22Rv1 (cell line): ENCODE results near the gene OSBP.
A peak's percentile ranks its signal among the peaks of the same experiment; 100 is the strongest.

Source experiments
- H3K27ac ChIP-seq: fragments of 450-650 bp; 2 replicates; pipeline ENCODE4 v1.5.1; 2017
- ZFX ChIP-seq: fragments of 450-650 bp; IDR thresholded peaks from 2 replicates; pipeline ENCODE4 v1.6.1; 2017; ENCODE audit warnings: antibody characterized with exemption, borderline replicate concordance
- TF ChIP-seq, protein P1 (sequence below): fragments of 450-650 bp; IDR thresholded peaks from 2 replicates; pipeline ENCODE4 v1.5.1; 2017; ENCODE audit warnings: mild to moderate bottlenecking

The OSBP gene

DNA sequence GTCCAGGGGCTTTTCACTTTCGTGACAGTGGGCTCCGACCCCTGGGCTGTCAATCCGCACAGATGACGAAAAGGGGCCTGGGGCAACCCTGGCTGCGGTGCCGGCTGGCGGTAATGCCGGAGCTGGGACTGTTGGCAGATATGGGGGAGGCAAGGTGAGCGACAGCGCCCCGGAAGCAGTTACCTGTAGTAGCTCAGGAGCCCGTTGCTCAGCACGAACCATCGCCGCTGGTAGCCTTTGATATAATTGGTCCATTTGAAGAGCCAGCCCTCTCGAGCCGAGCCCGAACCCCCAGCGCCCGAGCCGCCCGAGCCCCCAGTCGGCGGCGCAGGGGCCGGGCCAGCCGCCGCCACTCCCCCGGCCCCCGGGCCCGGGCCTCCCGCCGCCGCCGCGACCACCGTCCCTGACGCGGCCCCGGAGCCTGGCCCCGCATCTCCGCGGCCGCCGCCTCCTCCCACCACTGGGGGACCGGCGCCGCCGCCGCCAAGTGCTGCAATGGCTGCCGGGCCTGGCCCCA is 396 bp downstream of the OSBP start:
- no peak for TF ChIP-seq ZFX
- TF ChIP-seq, protein P1, sequence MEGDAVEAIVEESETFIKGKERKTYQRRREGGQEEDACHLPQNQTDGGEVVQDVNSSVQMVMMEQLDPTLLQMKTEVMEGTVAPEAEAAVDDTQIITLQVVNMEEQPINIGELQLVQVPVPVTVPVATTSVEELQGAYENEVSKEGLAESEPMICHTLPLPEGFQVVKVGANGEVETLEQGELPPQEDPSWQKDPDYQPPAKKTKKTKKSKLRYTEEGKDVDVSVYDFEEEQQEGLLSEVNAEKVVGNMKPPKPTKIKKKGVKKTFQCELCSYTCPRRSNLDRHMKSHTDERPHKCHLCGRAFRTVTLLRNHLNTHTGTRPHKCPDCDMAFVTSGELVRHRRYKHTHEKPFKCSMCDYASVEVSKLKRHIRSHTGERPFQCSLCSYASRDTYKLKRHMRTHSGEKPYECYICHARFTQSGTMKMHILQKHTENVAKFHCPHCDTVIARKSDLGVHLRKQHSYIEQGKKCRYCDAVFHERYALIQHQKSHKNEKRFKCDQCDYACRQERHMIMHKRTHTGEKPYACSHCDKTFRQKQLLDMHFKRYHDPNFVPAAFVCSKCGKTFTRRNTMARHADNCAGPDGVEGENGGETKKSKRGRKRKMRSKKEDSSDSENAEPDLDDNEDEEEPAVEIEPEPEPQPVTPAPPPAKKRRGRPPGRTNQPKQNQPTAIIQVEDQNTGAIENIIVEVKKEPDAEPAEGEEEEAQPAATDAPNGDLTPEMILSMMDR = peak; percentile 9
- peak overlapping the region; percentile 90 for H3K27ac ChIP-seq

- H3K27ac ChIP-seq = peak overlapping the region; percentile 90
- TF ChIP-seq, protein P1 = no peak
- TF ChIP-seq ZFX = no peak
These were observed 1.1 kb downstream of the OSBP start for GRCh38 chr11:59614277-59615119.

DNA sequence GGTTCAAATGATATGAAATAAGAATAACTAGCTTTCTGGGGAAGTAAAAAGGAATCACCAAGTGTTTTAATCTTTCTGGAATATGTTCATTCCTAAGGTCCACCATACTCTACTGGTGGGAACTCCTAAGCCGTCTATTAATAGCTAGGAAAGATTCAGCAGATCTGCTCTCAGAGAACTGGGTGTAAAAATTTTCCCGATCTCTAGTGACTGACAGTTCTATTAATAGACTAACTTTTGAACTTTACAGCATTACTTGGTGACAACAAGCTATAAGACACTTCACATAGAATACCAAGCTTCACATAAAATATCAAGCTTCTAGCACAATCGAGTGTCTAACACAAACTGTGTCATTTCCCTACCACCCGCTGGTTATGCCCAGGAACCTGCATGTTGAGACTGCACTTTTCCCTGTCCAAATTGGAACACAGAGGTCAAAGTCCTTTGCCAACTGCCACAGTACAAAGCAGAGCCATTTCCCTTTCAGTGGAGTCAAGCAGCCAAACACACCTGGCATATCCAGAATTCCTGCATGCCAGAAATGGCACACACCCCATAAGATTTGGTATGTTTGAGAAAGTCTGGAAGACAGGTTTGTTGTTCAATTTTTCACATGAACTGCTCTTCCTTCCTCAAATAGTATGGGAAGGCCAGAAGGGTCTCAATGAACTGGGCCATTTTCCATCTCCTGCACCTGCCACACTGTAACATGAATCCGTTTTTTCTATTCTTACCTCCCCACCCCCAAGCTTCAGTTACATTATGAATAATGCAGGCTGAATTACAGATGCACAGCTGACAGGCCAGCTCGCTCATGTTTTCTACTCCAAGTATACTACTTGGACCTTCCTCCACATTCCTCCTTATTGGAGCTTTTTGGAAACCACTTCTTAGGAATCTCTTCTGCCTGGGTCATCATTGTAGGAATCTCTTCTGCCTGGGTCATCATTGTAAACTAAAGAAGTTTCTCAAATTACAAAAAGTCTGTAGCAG is 3.7 kb downstream of the OSBP start:
- TF ChIP-seq, protein P1 = no peak
- TF ChIP-seq ZFX = no peak
- peak overlapping the region; percentile 90 for H3K27ac ChIP-seq

- H3K27ac ChIP-seq = peak overlapping the region; percentile 90; the same call in 1 of the 2 replicates
- TF ChIP-seq, protein P1 = no peak
- no peak for TF ChIP-seq ZFX
These were observed 5.3 kb downstream of the OSBP start for GRCh38 chr11:59610289-59610688.

DNA sequence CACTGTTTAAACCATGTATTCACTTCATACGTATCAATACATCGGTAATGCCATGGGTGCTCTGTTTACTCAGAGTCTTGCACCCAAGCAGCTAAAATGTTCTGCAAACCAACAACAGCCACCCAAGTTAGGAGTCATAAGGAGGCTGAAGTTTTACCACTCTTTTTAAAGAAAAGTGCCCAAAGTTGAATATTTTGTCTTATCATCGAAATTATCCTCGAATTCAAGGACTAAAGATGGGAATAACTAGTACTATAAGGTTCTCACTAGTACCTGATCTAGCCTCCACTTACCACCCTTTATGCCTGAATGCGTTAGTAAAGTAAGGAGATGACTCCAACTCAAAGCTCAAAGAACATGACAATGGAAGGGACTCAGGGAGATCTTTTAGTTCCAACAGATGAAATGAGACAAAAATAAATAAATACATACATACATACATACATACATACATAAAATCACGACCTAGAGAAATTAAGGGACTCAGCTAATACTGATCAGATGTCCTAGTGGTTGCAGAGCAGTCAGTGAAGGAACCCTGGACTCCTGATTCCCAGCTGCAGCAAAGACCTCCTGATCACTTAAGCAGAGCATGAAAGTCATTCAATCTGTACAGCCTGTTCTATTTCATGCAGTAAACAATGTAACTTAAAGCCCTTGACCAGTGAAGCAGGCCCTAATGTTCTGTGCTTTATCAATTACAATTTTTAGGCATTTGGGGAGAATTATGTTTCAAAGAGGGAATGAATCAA is 7.7 kb downstream of the OSBP start:
- TF ChIP-seq ZFX = no peak
- TF ChIP-seq, protein P1 = no peak
- no peak overlapping the region for H3K27ac ChIP-seq

DNA sequence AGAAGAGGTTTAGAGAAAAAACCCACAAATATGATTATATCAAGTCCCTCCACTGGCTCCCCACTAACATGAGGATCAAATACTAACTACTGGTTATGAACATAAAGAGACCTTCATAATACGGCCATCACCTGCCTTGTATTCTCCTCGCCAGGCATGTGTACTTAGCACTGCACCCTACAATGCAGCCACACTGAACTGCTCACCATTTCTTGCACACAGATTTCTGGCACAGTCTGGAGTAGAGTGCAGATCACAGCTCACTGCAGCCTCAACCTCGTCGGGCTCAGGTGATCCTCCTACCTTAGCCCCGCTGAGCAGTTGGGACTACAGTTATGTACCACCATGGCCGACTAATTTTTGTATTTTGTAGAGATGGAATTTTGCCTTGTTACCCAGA is 13.1 kb downstream of the OSBP start:
- no peak overlapping the region for H3K27ac ChIP-seq
- TF ChIP-seq ZFX = no peak
- TF ChIP-seq, protein P1 = no peak
